ENCODE results near the gene PLCXD3.

Gene PLCXD3

DNA sequence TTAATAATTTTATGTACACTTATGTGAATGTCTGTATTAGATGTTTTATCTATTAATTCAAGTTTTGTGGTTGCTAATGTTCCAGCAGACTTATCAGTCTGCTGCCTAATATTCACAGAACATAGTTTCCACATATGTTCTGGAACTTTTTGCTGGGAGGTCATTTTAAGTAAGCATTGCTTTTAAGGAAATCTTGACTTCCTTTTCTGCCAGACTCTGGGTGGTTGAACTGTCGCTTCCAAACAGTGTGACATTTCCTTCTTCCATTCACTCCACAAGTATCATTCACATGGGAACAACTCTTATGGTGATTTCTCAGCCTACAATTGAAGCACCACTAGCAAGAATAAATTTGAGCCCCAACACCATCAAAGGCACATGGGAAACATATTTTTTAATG is 82.9 kb downstream of the PLCXD3 start:
- H3K9ac ChIP-seq (ENCODE audit: low read length), result no peak overlapping the region
- H3K27ac ChIP-seq (ENCODE audit: low read depth, low read length), result no peak overlapping the region
- no peaks in the 10 kb centered on the region for H3K36me3 ChIP-seq (ENCODE audit: control insufficient read depth, insufficient read depth, low read length)
- no peak overlapping the region for H3K4me3 ChIP-seq (ENCODE audit: low read length)
- no peaks in the 10 kb centered on the region for H3K4me1 ChIP-seq (ENCODE audit: control insufficient read depth, insufficient read depth, low read length)
- no peaks in the 10 kb centered on the region for H3K27me3 ChIP-seq (ENCODE audit: control insufficient read depth, insufficient read depth, low read length)

DNA sequence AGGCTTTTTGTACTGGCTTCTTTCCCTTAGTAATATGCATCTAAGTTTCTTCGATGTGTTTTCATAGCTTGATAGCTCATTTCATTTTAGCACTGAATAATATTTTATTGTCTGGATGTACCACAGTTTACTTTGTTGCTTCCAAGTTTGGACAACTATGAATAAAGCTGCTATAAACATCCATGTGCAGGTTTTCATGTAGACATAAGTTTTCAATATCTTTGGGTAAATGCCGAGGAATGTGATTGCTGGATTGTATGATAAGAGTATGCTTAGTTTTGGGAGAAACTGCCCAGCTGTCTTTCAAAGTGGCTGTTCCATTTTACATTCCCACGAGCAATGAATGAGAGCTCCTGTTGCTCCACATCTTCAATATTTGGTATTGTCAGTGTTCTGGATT is 84.7 kb downstream of the PLCXD3 start:
- H3K36me3 ChIP-seq (ENCODE audit: control insufficient read depth, insufficient read depth, low read length), result no peaks in the 10 kb centered on the region
- H3K4me1 ChIP-seq (ENCODE audit: control insufficient read depth, insufficient read depth, low read length), result no peaks in the 10 kb centered on the region
- no peak overlapping the region for H3K27ac ChIP-seq (ENCODE audit: low read depth, low read length)
- no peak overlapping the region for H3K9ac ChIP-seq (ENCODE audit: low read length)
- no peaks in the 10 kb centered on the region for H3K27me3 ChIP-seq (ENCODE audit: control insufficient read depth, insufficient read depth, low read length)
- no peak overlapping the region for H3K4me3 ChIP-seq (ENCODE audit: low read length)

DNA sequence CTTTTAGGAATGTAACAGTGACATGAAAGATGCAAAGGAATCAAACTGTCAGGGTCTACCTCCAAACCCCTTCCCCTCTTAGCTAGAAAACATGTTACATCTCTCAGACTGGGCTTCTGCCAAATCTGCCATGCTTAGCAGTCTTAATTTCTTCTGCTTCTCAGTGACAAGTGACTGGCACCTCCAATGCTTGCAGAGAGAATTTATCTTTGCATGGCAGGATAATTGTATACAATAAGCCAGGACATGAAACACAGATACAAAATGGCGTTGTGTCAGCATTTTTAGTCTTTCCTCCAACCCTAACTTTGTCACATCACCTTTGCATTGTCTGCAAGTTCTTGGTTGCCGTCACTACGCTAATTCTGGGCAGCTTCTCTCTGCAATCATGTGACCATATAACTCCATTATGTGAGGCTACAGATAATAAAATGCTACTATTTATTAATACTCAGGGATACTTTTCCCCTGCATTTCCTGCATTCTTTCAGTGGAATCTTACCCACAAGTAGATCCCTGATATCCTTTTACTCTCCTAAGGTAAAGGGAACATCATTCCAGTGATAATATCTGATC is 89.8 kb downstream of the PLCXD3 start:
- Histone ChIP-seq H3K36me3 (ENCODE audit: control insufficient read depth, insufficient read depth, low read length) (no peaks in the 10 kb centered on the region), H3K27ac (ENCODE audit: low read depth, low read length) (no peak overlapping the region), H3K27me3 (ENCODE audit: control insufficient read depth, insufficient read depth, low read length) (no peaks in the 10 kb centered on the region)

DNA sequence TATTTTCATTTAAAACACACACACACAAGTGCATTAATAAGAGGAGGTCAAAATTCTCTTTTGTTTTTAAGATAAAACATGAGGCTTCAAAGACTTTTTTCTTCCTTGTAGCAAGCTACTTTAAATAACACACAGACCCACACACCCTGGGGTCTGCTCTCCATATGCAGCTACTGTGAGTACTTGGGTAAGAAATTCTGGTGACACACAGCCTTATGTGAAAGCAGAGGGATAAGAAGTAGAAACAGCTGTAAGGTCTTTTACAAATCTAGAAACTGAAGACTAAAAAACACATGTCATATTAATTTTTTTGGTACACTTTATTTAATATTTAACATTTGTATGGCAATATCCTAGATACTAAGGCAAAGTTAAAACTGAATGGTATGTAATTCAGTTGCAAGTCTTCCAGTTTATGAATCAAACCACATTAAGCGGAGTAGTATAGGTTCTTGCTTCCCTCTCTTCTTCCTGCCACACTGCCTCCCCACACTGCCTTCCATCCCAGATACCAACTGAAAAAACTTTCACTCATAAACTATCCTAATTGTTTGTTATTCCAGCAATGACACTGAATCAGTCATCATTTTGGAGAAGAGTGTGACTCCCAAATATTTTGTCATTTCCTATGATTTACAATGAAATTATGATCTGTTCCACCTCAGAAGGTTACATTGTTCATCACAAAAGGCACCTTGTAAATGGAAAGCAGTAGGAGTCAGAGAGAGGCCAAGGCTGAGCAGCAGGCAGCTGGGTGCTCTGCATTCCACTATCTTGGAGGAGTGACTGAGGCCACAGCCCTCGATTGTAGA is 92.0 kb downstream of the PLCXD3 start:
- no peaks in the 10 kb centered on the region for H3K4me1 ChIP-seq (ENCODE audit: control insufficient read depth, insufficient read depth, low read length)
- H3K27me3 ChIP-seq (ENCODE audit: control insufficient read depth, insufficient read depth, low read length), result no peaks in the 10 kb centered on the region
- H3K27ac ChIP-seq (ENCODE audit: low read depth, low read length), result no peak overlapping the region
- no peak overlapping the region for H3K9ac ChIP-seq (ENCODE audit: low read length)
- no peak overlapping the region for H3K4me3 ChIP-seq (ENCODE audit: low read length)
- H3K36me3 ChIP-seq (ENCODE audit: control insufficient read depth, insufficient read depth, low read length), result no peaks in the 10 kb centered on the region

More for the DNA sequence above, 89.8 kb downstream of the PLCXD3 start:
- H3K4me1 ChIP-seq (ENCODE audit: control insufficient read depth, insufficient read depth, low read length), result no peaks in the 10 kb centered on the region
- H3K9ac ChIP-seq (ENCODE audit: low read length), result no peak overlapping the region
- no peak overlapping the region for H3K4me3 ChIP-seq (ENCODE audit: low read length)

DNA sequence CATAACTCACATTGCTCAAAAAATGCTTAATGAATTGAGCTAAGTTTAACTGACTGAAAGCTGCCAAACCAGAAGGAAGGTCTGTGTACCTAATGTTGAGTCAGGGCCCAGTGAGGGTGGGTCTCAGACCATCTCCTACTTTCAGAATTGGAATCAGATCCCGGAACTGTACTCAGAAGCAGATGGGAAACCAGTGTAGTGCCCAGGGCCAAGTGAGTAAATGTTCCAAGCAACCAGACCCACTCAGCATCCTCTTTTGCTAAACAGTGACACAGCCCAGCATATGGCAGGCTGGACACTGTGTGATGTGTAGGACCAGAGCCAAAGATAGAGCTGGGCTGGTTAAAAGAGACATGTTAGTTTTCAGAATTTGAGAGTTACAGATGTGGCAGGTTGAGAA is 94.1 kb downstream of the PLCXD3 start:
- Histone ChIP-seq H3K4me1 (ENCODE audit: control insufficient read depth, insufficient read depth, low read length) (no peaks in the 10 kb centered on the region), H3K27me3 (ENCODE audit: control insufficient read depth, insufficient read depth, low read length) (no peaks in the 10 kb centered on the region), H3K36me3 (ENCODE audit: control insufficient read depth, insufficient read depth, low read length) (no peaks in the 10 kb centered on the region), H3K27ac (ENCODE audit: low read depth, low read length) (no peak overlapping the region), H3K9ac (ENCODE audit: low read length) (no peak overlapping the region), H3K4me3 (ENCODE audit: low read length) (no peak overlapping the region)

DNA sequence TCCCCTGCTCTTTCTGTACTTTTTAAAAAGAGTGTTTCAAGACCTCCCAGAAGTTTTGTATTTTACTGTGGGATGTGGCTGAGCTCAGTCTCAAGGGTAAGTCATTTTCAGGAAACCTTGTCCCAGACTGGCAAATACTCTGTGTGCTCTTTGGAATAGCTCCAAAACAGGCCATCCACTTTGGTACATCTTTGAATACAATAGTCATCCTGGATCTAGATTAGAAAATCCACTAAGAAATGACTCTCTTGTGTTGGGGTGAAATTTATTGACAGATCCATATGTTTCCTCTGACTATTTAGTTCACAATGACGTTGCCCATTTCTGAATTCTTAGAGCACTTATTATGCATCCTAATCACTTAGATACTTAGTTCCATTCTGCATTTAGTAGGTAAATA is 95.2 kb downstream of the PLCXD3 start:
- Histone ChIP-seq H3K27ac (ENCODE audit: low read depth, low read length) (no peak overlapping the region), H3K36me3 (ENCODE audit: control insufficient read depth, insufficient read depth, low read length) (no peaks in the 10 kb centered on the region), H3K4me1 (ENCODE audit: control insufficient read depth, insufficient read depth, low read length) (no peaks in the 10 kb centered on the region), H3K4me3 (ENCODE audit: low read length) (no peak overlapping the region), H3K27me3 (ENCODE audit: control insufficient read depth, insufficient read depth, low read length) (no peaks in the 10 kb centered on the region), H3K9ac (ENCODE audit: low read length) (no peak overlapping the region)

DNA sequence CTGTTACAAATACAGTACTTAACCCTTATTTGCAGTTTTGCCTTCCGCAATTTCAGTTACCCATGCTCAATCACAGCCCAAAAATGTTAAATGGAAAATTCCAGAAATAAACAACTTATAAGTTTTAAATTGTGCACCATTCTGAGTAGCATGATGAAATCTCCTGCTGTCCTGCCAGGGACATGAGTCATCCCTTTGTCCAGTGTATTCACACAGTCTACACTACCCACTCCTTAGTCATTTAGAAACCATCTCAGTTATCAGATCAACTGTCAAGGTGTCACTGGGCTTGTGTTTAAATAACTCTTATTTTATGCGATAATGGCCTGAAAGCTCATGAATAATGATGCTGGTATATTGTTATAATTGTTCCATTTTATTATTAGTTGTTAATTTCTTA is 95.8 kb downstream of the PLCXD3 start:
- no peaks in the 10 kb centered on the region for H3K4me1 ChIP-seq (ENCODE audit: control insufficient read depth, insufficient read depth, low read length)
- H3K27ac ChIP-seq (ENCODE audit: low read depth, low read length), result no peak overlapping the region

DNA sequence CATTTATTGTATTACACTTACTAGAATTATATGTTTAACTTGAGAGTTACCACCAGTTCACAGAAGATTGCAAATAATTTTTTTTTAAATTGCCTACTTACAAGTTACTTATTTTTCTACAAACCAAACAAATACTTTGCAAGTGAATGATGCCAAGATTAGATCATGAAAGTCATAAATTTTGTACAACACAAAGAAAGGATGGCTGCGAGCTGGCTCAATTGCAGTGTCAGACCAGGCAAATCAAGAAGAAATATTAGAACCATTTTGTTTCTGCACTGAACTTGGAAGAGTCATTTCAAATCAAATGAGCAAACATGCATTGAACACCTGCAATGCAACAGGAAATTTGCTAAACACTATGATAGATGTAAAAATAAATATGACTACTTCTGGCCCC is 97.3 kb downstream of the PLCXD3 start:
- no peaks in the 10 kb centered on the region for H3K4me1 ChIP-seq (ENCODE audit: control insufficient read depth, insufficient read depth, low read length)
- no peak overlapping the region for H3K9ac ChIP-seq (ENCODE audit: low read length)
- H3K27ac ChIP-seq (ENCODE audit: low read depth, low read length), result no peak overlapping the region
- no peaks in the 10 kb centered on the region for H3K36me3 ChIP-seq (ENCODE audit: control insufficient read depth, insufficient read depth, low read length)
- no peak overlapping the region for H3K4me3 ChIP-seq (ENCODE audit: low read length)
- no peaks in the 10 kb centered on the region for H3K27me3 ChIP-seq (ENCODE audit: control insufficient read depth, insufficient read depth, low read length)

More for the DNA sequence above, 95.8 kb downstream of the PLCXD3 start:
- no peak overlapping the region for H3K4me3 ChIP-seq (ENCODE audit: low read length)
- no peak overlapping the region for H3K9ac ChIP-seq (ENCODE audit: low read length)
- no peaks in the 10 kb centered on the region for H3K27me3 ChIP-seq (ENCODE audit: control insufficient read depth, insufficient read depth, low read length)
- no peaks in the 10 kb centered on the region for H3K36me3 ChIP-seq (ENCODE audit: control insufficient read depth, insufficient read depth, low read length)

DNA sequence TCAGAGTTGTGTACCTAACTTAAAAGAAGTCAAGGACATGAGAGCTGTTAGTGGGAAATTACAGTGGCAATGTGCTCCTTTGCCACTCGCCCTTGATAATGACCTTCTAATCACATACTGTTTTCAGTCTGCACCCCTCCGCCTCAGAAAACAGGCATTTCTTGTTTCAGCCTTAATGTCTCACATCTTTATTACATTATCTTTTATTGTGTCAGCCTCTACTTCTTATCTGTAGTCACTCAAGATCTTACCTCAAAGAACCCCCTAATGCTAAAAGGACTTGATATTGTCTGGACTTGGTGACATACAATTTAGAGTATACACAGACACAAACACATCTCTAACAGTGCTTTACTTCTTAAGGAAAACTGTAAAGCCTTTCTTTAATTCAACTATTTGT is 97.9 kb downstream of the PLCXD3 start:
- Histone ChIP-seq H3K4me3 (ENCODE audit: low read length) (no peak overlapping the region), H3K27ac (ENCODE audit: low read depth, low read length) (no peak overlapping the region), H3K27me3 (ENCODE audit: control insufficient read depth, insufficient read depth, low read length) (no peaks in the 10 kb centered on the region), H3K9ac (ENCODE audit: low read length) (no peak overlapping the region), H3K4me1 (ENCODE audit: control insufficient read depth, insufficient read depth, low read length) (no peaks in the 10 kb centered on the region), H3K36me3 (ENCODE audit: control insufficient read depth, insufficient read depth, low read length) (no peaks in the 10 kb centered on the region)

DNA sequence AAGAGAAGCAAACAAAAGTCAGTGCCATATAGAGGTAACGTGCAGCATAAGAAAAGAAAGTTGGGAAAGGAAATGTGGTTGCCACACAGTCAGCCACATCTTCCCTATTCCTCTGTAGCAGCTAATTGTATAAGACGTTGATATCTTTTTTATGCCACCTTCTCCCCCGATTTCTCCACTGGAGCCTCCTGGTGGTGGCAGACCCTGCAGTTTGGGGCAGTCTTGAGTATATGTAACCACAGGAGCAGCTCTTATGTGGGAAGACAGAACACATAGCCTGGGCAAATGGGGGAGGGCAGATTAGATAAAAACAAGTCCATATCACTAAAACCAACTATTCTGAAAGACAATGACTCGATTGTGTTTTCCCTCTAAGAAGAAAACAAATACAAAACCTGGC is 99.7 kb downstream of the PLCXD3 start:
- H3K36me3 ChIP-seq (ENCODE audit: control insufficient read depth, insufficient read depth, low read length), result no peaks in the 10 kb centered on the region
- no peak overlapping the region for H3K9ac ChIP-seq (ENCODE audit: low read length)
- H3K27me3 ChIP-seq (ENCODE audit: control insufficient read depth, insufficient read depth, low read length), result no peaks in the 10 kb centered on the region
- H3K27ac ChIP-seq (ENCODE audit: low read depth, low read length), result no peak overlapping the region
- H3K4me3 ChIP-seq (ENCODE audit: low read length), result no peak overlapping the region
- H3K4me1 ChIP-seq (ENCODE audit: control insufficient read depth, insufficient read depth, low read length), result no peaks in the 10 kb centered on the region

DNA sequence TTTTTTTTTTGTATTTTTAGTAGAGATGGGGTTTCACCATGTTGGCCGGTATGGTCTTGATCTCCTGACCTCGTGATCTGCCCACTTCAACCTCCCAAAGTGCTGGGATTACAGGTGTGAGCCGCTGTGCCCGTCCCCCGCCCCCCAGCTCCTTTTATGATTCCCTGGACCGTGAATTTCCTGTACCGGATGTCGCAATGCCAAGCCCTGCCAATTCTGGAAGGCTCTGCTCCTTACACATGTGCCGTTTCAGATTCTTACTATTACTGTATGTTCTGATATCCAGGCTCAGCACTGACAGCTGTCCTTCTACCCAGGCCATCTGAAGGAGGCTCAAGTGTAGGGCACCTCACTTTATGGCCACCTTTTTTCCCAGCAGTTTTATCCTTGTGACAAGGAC is 100.1 kb downstream of the PLCXD3 start:
- Histone ChIP-seq H3K36me3 (ENCODE audit: control insufficient read depth, insufficient read depth, low read length) (no peaks in the 10 kb centered on the region), H3K4me1 (ENCODE audit: control insufficient read depth, insufficient read depth, low read length) (no peaks in the 10 kb centered on the region), H3K27me3 (ENCODE audit: control insufficient read depth, insufficient read depth, low read length) (no peaks in the 10 kb centered on the region), H3K4me3 (ENCODE audit: low read length) (no peak overlapping the region), H3K27ac (ENCODE audit: low read depth, low read length) (no peak overlapping the region), H3K9ac (ENCODE audit: low read length) (no peak overlapping the region)

DNA sequence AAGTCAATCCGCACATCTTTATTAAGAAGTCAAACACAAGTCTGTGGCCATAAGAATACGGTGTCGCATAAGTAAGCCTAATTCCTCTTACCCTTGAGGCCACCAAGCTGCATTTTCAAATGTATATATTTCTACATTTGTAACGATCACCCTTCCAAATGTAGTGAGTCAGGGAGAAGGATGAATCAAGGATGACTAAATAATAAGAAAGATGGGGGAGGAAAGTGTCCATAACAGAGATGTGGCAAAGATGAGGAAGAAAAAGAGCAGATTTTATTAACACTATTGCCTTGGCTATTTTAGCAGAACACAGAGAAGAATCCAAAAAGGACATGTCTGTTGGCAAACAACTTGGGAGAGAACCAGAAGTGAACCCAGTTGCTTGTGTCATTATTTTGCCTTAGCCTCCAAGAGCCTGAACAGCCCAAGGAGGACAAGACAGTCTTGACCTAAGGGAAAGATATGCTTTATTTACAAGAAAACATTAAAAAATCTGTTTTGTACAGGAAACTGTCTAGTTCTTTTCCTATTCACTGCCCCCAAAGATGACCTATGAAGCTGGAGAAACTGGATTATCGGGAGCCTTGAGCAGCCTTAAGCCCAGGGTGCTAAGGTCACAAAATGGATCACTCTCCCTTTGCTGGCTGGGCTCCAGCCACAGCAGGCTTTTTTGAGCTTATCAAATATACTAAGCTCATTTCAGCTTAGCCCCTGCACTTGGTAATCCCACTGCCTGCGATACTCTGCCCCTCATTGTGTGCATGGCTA is 101.5 kb downstream of the PLCXD3 start:
- Histone ChIP-seq H3K4me3 (ENCODE audit: low read length) (no peak overlapping the region), H3K36me3 (ENCODE audit: control insufficient read depth, insufficient read depth, low read length) (no peaks in the 10 kb centered on the region), H3K27ac (ENCODE audit: low read depth, low read length) (no peak overlapping the region), H3K9ac (ENCODE audit: low read length) (no peak overlapping the region), H3K4me1 (ENCODE audit: control insufficient read depth, insufficient read depth, low read length) (no peaks in the 10 kb centered on the region), H3K27me3 (ENCODE audit: control insufficient read depth, insufficient read depth, low read length) (no peaks in the 10 kb centered on the region)

Measured in rectal smooth muscle tissue (tissue), 1 donor.